Hematopoietic multipotent progenitor cell (in vitro differentiated cells): ENCODE results near the gene RPRD1A. TPM values are rescaled to one million over a fixed set of nuclear protein-coding genes. Genes with fewer than 3 reads are reported as not detected.
A peak's percentile ranks its signal among the peaks of the same experiment; 100 is the strongest.
"Not testable (repeated sequence)": the region's sequence is repeated elsewhere in the genome, so short reads cannot be mapped to it uniquely, and the experiment has no call there.

Experiments used
- DNase-seq, 3 donors: peaks; one replicate each; pipeline ENCODE4 v3.0.0-alpha.2; 2011 to 2015; ENCODE audit warnings: low read depth in 2 of 3, low spot score in 2 of 3
- total RNA-seq: library from RNA; depleted of rRNA; stranded (reverse); fragments of >200 nt; gene quantifications from one replicate; pipeline ENCODE4 v1.2.3, GENCODE V29; 2012

The RPRD1A gene
- total RNA-seq, 1 donor: 26.4 TPM

DNA sequence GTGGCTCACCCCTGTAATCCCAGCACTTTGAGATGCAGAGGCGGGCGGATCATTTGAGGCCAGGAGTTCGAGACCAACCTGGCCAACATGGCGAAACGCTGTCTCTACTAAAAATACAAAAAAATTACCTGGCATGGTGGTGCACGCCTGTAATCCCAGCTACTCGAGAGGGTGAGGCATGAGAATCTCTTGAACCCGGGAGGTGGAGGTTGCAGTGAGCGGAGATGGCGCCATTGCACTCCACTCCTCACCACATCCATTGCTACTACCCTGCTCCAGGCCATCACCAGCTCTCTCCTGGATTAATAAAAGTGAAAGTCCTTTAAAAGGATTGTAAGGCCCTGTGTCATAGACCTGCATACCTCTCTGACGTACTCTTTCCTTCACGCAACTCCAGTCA is 93.7 kb downstream of the RPRD1A start:
- no peak for DNase-seq

DNA sequence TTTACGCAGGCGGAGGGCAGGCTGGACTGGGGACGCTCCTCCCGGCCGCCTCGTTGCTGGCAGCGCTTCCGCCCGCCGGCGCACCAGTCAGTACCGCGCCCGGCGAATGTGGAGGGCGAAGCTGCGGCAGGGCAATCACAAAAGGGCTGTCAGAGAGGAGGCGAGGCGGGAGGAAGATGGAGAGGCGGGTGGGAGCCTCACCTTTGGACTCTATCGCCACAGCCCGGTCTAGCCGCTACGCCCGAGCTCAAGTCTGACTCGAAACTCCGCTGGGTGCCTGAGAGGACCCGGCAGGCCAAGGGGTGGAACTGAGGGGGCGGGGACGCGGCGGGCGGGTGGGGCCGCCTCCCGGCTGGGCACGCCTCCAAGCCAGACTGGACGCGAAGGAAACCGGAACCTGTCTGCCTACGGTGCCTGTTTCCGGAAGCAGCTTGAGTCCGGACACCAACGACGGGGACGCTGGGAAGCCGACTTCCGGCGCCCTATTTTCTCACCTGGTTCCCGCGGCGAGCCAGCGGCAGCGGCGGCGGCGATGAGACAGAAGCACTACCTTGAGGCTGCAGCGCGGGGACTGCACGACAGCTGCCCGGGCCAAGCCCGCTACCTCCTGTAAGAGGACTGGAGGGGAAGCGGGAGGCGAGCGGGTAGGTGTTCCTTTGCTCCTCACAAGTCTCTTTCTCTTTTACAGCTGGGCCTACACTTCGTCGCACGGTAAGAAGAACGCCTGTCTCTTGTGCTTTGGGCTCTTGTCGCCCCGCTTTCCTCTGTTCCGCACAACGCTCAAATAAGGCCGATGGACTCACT is 95.0 kb downstream of the RPRD1A start, which contains the start of gene RMP24:
RMP24 (plus strand) TSS at position 483 of the 804 bp plus-strand sequence.
- peak; percentile 90 to 96 (median 92) for DNase-seq

DNA sequence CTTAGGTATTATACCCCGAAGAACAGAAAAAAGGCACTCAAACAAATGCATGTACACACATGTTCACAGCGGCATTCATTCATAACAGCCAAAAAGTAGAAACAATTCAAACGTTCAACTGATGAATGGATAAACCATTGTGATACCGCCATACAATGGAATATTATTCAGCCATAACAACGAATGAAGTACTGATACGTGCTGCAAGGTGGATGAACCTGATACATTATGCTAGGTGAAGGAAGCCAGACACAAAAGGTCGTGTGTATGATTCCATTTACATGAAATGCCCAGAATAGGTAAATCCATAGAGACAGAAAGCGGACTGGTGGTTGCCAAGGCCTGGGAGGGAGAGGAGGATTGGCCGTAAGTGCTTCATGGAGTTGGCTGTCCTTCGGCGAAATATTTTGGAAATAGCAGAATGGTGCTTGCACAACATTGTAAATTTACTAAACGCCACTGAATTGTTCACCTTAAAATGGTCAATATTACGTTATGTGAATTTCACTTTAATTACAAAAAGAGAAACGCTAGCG is 95.6 kb downstream of the RPRD1A start:
- DNase-seq: no peak

DNA sequence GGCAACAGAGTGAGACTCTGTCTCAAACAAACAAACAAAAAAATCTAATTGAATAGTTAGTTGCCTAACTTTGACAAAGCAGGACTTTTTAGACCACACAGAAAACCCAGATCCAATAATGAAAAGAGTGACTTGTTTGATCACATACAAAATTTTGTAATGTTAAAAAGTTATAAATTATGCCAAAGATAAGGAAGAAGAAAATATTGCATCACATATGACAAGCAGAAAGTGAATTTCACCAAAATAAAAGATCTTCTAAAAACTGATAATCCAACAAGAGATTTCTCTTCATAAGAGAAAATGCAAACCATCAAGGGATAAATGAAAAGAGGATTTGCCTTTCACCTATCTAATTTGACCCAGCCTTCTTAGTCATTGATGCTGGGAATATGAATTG is 97.7 kb downstream of the RPRD1A start:
- no peak for DNase-seq

DNA sequence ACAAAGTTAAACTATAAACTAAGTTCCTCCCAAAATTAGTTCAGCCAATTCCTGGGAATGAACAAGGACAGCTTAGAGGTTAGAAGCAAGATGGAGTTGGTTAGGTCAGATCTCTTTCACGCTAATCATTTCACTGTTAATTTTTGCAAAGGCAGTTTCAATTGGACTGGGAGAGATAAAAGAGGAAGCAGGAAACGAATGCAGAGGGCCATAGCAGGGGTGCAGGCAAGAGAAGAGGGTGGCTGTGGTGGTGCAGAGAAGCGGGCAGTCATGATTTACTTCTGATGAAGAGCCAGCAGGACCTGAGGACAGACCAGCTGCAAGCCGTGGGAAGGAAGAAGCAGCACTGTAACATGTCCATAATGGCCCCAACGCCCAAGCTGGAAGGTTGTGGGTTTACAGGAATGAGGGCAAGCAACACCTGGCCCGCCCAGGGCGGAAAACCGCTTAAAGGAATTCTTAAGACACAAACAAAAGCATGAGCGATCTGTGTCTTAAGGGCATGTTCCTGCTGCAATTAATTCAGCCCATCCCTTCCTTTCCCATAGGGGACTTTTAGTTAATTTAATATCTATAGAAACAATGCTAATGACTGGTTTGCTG is 99.0 kb downstream of the RPRD1A start:
- no peak for DNase-seq

DNA sequence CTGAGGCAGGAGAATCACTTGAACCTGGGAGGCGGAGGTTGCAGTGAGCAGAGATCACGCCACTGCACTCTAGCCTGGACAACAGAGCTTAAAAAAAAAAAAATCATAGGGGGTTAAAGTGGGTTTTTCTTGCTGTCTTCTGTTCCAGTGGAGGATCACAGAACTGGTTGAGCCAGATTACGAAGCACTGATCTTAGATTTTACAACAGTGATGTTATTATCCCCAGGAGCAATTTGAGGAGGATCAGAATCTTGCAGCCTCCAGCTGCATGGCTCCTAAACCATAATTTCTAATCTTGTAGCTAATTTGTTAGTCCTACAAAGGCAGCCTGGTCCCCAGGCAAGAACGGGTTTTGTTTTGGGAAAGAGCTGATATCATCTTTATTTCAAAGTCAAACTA is 99.5 kb downstream of the RPRD1A start:
- DNase-seq: not testable (repeated sequence)

DNA sequence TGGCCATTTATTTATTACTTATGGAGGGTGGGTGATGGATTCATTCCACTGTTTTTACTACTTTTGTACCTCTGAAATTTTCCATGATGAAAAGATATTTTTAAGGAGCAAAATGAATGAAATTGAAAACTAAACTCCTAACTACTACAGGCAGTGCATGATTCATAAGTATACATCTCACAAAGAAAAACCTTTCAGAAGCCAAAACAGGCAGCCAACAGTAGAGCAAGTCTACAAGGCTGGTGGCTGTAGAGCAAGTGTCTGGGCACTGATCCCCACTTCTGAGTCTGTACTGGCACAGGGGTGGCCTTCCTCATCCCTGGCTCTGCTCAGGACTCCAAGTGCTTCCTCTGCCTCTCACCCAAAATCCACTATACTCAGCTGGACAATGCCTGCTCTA is 103.0 kb downstream of the RPRD1A start:
- DNase-seq: no peak

DNA sequence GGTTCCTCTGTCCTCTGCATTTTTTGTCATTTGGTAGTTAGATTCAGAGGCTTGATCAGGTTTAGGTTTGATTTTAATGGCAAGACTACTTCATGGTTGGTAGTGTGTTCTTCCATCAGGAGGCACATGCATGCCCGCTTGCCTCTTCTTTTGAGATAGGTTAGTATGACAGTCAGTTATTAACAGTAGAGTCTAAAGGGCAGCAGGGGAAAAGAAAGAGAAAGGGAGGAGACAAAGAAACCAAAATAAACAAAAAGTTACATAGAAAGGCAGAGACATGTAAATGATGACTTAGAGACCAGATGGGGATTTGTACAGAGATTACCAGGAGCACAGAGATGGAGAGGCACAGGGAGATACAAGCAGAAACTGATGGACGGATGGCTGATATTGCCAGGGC is 105.0 kb downstream of the RPRD1A start:
- DNase-seq: no peak

DNA sequence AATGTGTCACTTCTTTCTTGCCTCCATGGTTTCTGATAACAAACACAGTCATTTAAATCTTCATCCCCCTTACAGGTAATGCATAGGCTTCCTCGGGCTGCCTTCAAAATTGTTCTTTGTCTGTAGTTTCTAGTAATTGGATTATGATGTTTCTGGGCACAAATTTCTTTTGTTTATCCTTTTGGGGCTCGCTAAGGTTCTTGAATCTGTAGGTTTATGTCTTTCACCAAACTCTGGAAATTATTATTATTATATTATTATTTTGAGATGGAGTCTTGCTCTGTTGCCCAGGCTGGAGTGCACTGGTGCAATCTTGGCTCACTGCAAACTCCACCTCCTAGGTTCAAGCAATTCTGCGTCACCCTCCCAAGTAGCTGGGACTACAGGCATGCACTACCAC is 111.1 kb downstream of the RPRD1A start:
- DNase-seq: no peak

DNA sequence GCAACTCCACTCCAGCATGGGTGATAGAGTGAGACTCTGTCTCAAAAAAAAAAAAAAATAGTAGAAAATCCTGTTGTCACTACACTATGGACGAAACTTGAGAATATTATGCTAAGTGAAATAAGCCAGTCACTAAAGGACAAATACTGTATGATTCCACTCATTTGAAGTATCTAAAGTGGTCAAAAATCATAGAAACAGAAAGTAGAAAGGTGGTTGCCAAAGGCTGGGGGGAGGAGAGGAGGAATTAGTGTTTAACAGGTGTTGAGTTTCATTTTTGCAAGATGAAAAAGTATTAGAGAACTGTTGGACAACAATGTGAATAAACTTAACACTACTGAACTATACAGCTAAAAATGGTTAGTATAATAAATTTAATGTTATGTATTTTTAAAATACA is 113.7 kb downstream of the RPRD1A start:
- DNase-seq: no peak

DNA sequence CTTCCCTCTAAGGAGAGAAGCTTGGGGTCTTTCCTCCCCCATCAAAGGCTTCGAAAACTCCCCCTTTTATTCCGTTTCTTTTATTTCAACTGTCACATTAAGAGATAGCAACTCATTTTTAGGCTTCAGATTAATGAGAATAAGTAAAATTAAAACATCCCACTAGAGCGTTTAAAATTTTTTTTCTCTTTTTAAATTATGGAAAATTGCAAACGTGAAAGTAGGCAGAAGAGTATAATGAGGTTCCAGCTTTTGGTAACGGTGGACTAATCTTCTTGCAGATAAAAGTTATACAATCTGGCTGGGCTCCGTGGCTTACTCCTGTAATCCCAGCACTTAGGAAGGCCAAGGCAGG is 116.8 kb downstream of the RPRD1A start:
- DNase-seq: no peak

DNA sequence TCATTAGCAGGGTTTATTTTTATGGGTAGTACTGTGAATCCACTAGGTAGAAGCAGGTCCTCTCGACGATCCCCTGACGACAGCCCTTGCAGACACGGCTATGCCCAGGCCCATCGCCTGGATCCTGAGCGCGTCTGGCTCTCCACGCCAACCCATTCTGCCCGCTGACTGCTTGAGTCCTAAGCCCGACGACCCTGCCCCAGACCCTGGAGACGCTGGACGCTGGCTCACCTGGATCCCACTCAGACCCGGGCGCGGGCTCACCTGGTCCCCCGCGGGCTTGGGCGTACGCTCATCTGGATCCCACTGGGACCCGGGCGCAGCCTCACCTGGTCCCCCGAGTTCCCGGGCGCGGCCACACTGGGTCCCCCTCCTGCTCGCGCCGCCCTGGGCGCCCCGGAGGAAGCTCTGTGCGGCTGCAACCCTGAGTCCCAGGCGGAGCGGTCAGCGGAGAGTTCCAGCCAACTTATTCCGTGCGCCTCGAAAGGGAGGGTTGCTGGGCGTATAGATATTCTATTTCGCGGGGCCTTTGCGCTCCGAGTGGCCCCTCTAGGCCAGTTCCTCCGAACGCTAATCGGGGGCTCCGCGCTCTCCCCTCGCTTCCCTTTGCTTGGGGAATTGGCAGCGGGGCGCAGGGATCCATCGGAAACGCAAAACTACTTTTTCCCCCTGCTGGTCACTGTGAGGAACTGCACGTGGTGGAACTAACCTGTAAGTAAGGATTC is 117.3 kb downstream of the RPRD1A start:
- peak in 2 of 3 donors; percentile 74 to 81 for DNase-seq

DNA sequence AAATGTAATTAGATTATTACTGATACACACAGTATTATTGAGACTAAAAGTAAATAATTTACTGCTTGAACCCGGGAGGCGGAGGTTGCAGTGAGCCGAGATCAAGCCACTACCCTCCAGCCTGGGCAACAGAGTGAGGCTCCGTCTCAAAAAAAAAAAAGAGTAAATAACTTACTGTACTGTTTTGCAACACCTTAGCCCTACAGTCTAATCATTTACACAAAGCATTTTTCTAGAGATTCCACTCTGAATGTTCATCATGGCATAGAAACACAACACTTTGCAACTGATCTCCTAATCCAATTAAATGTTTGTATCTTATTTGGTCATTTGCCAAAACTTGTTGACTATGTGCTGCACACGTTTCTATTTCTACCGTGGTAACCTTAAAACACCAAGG is 118.3 kb downstream of the RPRD1A start:
- no peak for DNase-seq

DNA sequence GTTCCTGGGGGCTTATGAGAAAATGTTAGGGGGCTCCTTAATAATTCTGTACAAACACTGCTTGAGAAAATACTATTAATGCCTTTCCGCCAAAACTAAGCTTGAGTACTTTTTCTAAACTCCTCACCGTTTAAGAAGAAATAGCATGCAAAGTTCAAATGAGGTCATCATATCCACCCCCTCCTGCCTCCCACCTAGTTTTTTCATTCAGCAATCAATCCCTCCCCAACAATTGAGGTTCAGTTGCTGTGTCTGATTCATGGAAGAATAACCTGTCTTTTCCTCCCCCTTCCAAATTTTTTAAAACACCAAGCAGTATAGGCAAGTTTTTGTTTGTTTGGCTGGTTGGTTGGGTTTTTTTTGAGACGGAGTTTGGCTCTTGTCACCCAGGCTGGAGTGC is 119.3 kb downstream of the RPRD1A start:
- DNase-seq: no peak

DNA sequence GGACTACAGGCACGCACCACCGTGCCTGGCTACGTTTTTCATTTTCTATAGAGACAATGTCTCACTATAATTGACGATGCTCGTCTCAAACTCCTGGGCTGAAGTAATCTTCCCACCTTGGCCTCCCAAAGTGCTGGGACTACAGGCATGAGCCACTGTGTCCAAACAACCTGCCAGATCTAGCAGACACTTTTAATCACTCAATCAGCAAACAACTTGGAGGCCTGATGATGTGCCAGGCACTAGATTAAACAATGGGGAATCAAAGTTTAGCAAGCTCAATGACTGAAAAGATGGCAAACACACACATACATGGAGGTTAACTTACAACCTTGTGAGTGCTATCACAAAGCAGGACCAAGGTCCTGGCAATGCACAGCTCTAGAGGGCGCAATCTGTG is 124.7 kb downstream of the RPRD1A start:
- no peak for DNase-seq

DNA sequence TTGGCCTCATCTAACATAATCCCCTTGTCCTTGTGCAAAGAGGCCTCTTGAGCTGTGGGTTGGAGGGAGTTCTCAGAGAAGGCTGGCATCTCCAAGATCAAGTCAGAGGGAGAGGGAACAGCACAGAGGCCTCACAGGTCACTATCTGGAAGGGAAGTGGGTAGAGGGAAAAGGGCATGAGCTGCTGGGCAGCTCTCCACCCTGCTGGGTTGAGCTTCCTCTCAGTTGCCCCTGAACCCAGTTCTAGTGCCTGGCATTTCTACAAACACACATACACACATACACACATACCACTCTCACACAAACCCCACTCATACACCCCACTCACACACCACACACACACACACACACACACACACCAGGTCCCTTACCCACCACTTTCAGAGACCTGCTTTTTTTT is 125.2 kb downstream of the RPRD1A start:
- no peak for DNase-seq

DNA sequence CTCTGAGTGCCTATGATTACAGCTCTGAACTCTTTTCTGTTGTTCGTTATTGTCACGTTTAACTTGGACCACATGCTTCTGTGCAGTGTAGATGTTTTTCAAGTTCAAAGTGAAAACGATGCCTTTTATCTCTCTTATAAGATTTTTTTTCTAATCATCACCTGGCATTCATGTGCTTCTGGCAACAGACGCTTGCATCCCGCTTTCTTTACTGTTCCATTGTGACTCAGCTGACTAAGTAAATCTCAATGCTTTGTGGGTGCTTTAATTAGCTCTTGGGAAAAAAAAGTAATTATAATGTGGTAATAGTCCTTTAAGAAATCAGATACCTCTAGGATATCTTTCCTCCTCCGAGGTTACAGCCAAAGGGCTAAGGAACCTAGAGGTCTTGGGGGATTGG is 126.1 kb downstream of the RPRD1A start:
- DNase-seq: no peak
